ENCODE measurements around the gene RET. TPM values are rescaled to one million over a fixed set of nuclear protein-coding genes. Genes with fewer than 3 reads are reported as not detected.

The RET gene
- total and polyA plus RNA-seq, 2 of the 13 experiments (the other 11 are each of a cell fraction or from before 2014, with no cell fraction given): 0.02 TPM; not detected in 1

DNA sequence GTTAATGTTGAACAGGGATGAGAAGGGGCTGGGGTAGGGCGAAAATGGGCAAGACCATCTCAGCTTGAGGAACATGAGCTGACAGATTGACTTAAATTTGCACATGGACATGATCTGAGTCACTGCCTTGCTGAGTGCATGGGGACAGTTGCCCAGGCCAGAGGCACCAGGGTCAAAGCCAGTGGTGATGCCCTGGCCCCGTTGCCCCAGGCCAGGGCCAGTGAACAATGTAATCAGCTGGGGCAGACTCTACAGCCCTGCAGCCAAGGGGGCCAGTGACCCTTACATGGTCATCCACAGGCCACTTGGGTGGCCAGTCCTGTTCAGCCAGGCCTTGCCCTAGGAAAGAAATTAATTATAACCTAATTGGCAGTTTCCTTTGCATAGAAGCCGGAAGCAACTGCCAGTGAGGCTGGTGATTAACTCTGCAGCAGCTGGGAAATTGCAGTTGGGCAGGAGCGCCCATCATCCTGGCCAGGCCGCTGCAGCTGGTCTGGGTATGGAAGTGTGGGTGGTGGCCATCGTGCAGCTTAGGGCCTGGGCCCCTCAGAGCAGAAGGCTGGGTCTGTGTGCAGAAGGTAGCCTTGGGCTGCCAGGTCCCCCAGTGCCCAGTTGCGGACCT is 9.6 kb downstream of the RET start:
- intact Hi-C loops (cut with micrococcal nuclease; ENCODE audit: unreplicated experiment): no loop called here
- H3K79me2 ChIP-seq (ENCODE audit: insufficient read depth, low read length): no peaks in the 10 kb centered on the region
- ChIA-PET CTCF (ENCODE audit: low intra/inter-chr PET ratio, low total read pairs) (no interaction called here), POLR2A (no interaction called here)
- no peak overlapping the region for H2AFZ ChIP-seq (ENCODE audit: low read length)
- no peak overlapping the region for H3K27ac ChIP-seq (ENCODE audit: extremely low read length, insufficient read depth, low read length)
- H3K4me1 ChIP-seq (ENCODE audit: insufficient read depth, low read length): no peaks in the 10 kb centered on the region
- no peak for DNase-seq (ENCODE audit: low spot score)
- H3K4me3 ChIP-seq (replicated peaks in 1 of 3; ENCODE audit: insufficient read depth in 1 of 3, low read depth in 2 of 3, low read length in 3 of 3): no peak overlapping the region
- no peaks in the 10 kb centered on the region for H3K9me3 ChIP-seq (ENCODE audit: low read length)
- no peak for FAIRE-seq
- WGBS (ENCODE audit: low lambda C conversion rate): 0% methylated on average over 3 of the region's 7 CpGs
- no peaks in the 10 kb centered on the region for H3K36me3 ChIP-seq (replicated peaks in 1 of 2; ENCODE audit: control insufficient read depth in 1 of 2, insufficient read depth in 2 of 2, low read length in 2 of 2)
- H3K27me3 ChIP-seq (ENCODE audit: control insufficient read depth in 1 of 2, insufficient read depth in 2 of 2, low read length in 2 of 2): peaks cover 5 to 44% of the 10 kb centered on the region in 2 experiments; a peak in 4 of 5 replicates
- H3K9ac ChIP-seq (ENCODE audit: insufficient read depth, low read depth, low read length): no peak overlapping the region
- in situ Hi-C loops (cut with HindIII; ENCODE audit: extremely low pct_ligation_motif_present, low pct_unique_long_range_greater_than_20kb): no loop called here
- H3K4me2 ChIP-seq (ENCODE audit: low read depth, low read length): no peak overlapping the region
- H4K20me1 ChIP-seq (ENCODE audit: insufficient read depth, low read length): no peaks in the 10 kb centered on the region
- ATAC-seq: no peak
- BruUV-seq (replicated peaks): no TSS peak
- no peak for TF ChIP-seq ZNF484 (CRISPR knock-in tag; IDR thresholded peaks at IDR 0.05; ENCODE audit: borderline replicate concordance, low read depth)
- TF ChIP-seq ZSCAN29 (CRISPR knock-in tag; conservative IDR thresholded peaks at IDR 0.05): no peak
- no peak for TF ChIP-seq MED13 (CRISPR knock-in tag; IDR thresholded peaks at IDR 0.05)
- TF ChIP-seq, protein P1, sequence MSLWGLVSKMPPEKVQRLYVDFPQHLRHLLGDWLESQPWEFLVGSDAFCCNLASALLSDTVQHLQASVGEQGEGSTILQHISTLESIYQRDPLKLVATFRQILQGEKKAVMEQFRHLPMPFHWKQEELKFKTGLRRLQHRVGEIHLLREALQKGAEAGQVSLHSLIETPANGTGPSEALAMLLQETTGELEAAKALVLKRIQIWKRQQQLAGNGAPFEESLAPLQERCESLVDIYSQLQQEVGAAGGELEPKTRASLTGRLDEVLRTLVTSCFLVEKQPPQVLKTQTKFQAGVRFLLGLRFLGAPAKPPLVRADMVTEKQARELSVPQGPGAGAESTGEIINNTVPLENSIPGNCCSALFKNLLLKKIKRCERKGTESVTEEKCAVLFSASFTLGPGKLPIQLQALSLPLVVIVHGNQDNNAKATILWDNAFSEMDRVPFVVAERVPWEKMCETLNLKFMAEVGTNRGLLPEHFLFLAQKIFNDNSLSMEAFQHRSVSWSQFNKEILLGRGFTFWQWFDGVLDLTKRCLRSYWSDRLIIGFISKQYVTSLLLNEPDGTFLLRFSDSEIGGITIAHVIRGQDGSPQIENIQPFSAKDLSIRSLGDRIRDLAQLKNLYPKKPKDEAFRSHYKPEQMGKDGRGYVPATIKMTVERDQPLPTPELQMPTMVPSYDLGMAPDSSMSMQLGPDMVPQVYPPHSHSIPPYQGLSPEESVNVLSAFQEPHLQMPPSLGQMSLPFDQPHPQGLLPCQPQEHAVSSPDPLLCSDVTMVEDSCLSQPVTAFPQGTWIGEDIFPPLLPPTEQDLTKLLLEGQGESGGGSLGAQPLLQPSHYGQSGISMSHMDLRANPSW (CRISPR knock-in tag; IDR thresholded peaks at IDR 0.05; ENCODE audit: borderline replicate concordance): no peak

DNA sequence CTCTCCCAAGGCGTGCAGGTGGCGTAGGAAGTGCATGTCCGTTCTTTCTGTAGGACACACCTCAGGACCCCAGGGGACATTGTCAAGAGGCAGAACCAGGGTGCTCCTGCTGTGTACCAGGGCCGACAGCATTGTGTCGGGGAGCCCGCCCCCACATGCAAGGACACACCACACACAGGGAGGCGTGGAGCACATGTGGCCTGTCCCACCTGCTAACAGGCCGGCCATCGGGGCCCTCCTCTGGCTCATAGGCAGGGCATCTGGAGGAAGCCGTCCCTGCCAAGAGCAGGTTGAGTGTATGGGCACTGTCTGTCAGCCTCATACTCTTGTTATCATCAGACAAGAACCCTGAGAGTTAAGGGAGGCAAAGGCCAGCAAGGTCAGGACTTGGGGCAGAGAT is 12.7 kb downstream of the RET start:
- FAIRE-seq (no peak), ATAC-seq (no peak)
- TF ChIP-seq ZNF570 (CRISPR knock-in tag; IDR thresholded peaks at IDR 0.05; ENCODE audit: borderline replicate concordance) (no peak), ZNF430 (CRISPR knock-in tag; IDR thresholded peaks at IDR 0.05) (no peak), PHF5A (CRISPR knock-in tag; IDR thresholded peaks at IDR 0.05; ENCODE audit: low read depth, unreplicated experiment) (no peak), ZNF766 (CRISPR knock-in tag; IDR thresholded peaks at IDR 0.05; ENCODE audit: borderline replicate concordance) (no peak), ZNF501 (CRISPR knock-in tag; IDR thresholded peaks at IDR 0.05) (no peak), ZNF792 (CRISPR knock-in tag; IDR thresholded peaks at IDR 0.05) (no peak), PTBP1 (IDR thresholded peaks at IDR 0.05; ENCODE audit: low read depth, low read length, poor library complexity, severe bottlenecking) (no peak), ZNF564 (CRISPR knock-in tag; IDR thresholded peaks at IDR 0.05) (no peak), IKZF1 (IDR thresholded peaks at IDR 0.05) (no peak), ATAD3A (CRISPR knock-in tag; IDR thresholded peaks at IDR 0.05) (no peak)
- TF ChIP-seq, protein P2, sequence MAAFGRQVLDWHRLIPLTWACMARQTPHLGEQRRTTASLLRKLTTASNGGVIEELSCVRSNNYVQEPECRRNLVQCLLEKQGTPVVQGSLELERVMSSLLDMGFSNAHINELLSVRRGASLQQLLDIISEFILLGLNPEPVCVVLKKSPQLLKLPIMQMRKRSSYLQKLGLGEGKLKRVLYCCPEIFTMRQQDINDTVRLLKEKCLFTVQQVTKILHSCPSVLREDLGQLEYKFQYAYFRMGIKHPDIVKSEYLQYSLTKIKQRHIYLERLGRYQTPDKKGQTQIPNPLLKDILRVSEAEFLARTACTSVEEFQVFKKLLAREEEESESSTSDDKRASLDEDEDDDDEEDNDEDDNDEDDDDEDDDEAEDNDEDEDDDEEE (CRISPR knock-in tag; IDR thresholded peaks at IDR 0.05): no peak

More for the DNA sequence above, 12.7 kb downstream of the RET start:
- POLR2A ChIA-PET: no interaction called here
- Histone ChIP-seq H4K20me1 (ENCODE audit: insufficient read depth, low read length) (no peaks in the 10 kb centered on the region), H3K4me3 (replicated peaks in 1 of 3; ENCODE audit: insufficient read depth in 1 of 3, low read depth in 2 of 3, low read length in 3 of 3) (no peak overlapping the region), H2AFZ (ENCODE audit: low read length) (no peak overlapping the region), H3K27ac (ENCODE audit: extremely low read length, insufficient read depth, low read length) (no peak overlapping the region), H3K9ac (ENCODE audit: insufficient read depth, low read depth, low read length) (no peak overlapping the region), H3K27me3 (ENCODE audit: control insufficient read depth in 1 of 2, insufficient read depth in 2 of 2, low read length in 2 of 2) (peaks cover 5 to 42% of the 10 kb centered on the region in 2 experiments; a peak in 4 of 5 replicates), H3K9me3 (ENCODE audit: low read length) (no peaks in the 10 kb centered on the region), H3K4me1 (ENCODE audit: insufficient read depth, low read length) (no peaks in the 10 kb centered on the region), H3K36me3 (replicated peaks in 1 of 2; ENCODE audit: control insufficient read depth in 1 of 2, insufficient read depth in 2 of 2, low read length in 2 of 2) (no peaks in the 10 kb centered on the region), H3K4me2 (ENCODE audit: low read depth, low read length) (no peak overlapping the region), H3K79me2 (ENCODE audit: insufficient read depth, low read length) (no peaks in the 10 kb centered on the region)
- WGBS (ENCODE audit: low lambda C conversion rate): 19% methylated on average over 5 of the region's 10 CpGs
- in situ Hi-C loops (cut with HindIII; ENCODE audit: extremely low pct_ligation_motif_present, low pct_unique_long_range_greater_than_20kb): no loop called here
- no peak for DNase-seq (ENCODE audit: low spot score)
- BruUV-seq (replicated peaks): no TSS peak
- intact Hi-C loops (cut with micrococcal nuclease; ENCODE audit: unreplicated experiment): no loop called here
- CTCF ChIA-PET (ENCODE audit: low intra/inter-chr PET ratio, low total read pairs): no interaction called here

Data from HepG2 (cell line).